Breast epithelium (tissue), 3 donors: ENCODE measurements around the gene PRDM16.

Source experiments
- POLR2A ChIP-seq: fragments of 450-650 bp; IDR thresholded peaks from one replicate; pipeline ENCODE4 v1.6.1; 2016; ENCODE audit warnings: antibody characterized with exemption, mild to moderate bottlenecking, moderate library complexity
- POLR2AphosphoS5 ChIP-seq, 3 donors: sonication (generic); formaldehyde crosslinking; IDR thresholded peaks; one replicate each; pipeline ENCODE4 v1.6.1; 2017; ENCODE audit warnings: antibody characterized with exemption in 3 of 3
- TF ChIP-seq, protein P1 (sequence below), 3 donors: fragments of 450-650 bp; IDR thresholded peaks; one replicate each; pipeline ENCODE4 v1.5.1; 2016 to 2017; ENCODE audit warnings: antibody characterized with exemption in 3 of 3, mild to moderate bottlenecking in 3 of 3, moderate library complexity in 3 of 3

DNA sequence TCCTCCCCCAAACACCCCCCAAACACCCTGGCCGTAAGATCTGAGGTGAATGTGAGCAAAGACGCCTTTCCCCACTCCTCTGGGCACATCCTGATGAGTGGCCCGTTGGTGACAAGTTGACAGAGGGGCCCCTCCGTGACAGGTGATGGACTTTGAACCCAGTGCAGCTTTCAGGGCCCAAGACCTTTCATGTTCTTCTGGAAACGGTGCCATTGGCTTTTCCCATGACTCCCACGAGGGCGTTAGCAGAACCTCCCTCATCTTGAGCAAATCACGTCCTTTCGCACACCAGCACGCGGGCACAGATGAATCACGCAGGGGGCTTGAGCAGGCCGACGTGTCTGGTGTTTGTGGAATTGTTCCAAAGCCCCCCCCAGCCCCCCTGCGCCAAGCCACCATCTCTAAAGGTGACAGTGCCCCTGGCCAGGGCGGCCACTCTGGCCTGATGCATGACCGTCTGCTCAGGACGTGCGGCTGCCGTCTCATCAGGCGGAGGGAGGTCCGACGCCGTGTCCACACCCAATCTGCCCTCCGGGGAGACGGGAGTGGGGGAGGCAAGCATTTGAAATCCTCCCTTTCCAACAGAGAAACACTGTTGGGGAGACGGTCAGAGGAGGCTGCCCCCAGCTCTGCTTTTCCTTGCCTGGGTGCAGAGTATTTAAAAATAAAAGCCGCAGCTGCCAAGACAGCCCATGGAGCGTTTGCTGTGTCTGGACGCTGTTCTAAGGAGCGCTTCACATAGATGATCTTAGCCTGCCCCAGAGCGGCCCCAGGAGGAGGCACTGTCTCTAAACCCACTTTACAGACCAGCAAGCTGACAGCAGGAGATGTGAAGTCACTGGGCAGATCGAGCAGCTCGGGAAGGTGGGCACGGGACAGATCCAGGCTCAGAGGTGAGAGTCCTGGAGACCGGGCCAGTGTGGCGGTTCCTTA lies 287.2 kb downstream of the PRDM16 start:
- TF ChIP-seq, protein P1, sequence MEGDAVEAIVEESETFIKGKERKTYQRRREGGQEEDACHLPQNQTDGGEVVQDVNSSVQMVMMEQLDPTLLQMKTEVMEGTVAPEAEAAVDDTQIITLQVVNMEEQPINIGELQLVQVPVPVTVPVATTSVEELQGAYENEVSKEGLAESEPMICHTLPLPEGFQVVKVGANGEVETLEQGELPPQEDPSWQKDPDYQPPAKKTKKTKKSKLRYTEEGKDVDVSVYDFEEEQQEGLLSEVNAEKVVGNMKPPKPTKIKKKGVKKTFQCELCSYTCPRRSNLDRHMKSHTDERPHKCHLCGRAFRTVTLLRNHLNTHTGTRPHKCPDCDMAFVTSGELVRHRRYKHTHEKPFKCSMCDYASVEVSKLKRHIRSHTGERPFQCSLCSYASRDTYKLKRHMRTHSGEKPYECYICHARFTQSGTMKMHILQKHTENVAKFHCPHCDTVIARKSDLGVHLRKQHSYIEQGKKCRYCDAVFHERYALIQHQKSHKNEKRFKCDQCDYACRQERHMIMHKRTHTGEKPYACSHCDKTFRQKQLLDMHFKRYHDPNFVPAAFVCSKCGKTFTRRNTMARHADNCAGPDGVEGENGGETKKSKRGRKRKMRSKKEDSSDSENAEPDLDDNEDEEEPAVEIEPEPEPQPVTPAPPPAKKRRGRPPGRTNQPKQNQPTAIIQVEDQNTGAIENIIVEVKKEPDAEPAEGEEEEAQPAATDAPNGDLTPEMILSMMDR (IDR thresholded peaks at IDR 0.05): no peak
- no peak for TF ChIP-seq POLR2A
- TF ChIP-seq POLR2AphosphoS5 (IDR thresholded peaks at IDR 0.05): no peak
